DMS 273 treated with DMSO at 0.1 percent for 48 hours (cell line): ENCODE results near the gene TRAF6.
"Not testable (repeated sequence)": the region's sequence is repeated elsewhere in the genome, so short reads cannot be mapped to it uniquely, and the experiment has no call there.

Experiments
- DNase-seq: peaks from one replicate; lab custom pipeline; 2025; lab: John Stamatoyannopoulos, UW

Gene TRAF6, protein sequence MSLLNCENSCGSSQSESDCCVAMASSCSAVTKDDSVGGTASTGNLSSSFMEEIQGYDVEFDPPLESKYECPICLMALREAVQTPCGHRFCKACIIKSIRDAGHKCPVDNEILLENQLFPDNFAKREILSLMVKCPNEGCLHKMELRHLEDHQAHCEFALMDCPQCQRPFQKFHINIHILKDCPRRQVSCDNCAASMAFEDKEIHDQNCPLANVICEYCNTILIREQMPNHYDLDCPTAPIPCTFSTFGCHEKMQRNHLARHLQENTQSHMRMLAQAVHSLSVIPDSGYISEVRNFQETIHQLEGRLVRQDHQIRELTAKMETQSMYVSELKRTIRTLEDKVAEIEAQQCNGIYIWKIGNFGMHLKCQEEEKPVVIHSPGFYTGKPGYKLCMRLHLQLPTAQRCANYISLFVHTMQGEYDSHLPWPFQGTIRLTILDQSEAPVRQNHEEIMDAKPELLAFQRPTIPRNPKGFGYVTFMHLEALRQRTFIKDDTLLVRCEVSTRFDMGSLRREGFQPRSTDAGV

DNA sequence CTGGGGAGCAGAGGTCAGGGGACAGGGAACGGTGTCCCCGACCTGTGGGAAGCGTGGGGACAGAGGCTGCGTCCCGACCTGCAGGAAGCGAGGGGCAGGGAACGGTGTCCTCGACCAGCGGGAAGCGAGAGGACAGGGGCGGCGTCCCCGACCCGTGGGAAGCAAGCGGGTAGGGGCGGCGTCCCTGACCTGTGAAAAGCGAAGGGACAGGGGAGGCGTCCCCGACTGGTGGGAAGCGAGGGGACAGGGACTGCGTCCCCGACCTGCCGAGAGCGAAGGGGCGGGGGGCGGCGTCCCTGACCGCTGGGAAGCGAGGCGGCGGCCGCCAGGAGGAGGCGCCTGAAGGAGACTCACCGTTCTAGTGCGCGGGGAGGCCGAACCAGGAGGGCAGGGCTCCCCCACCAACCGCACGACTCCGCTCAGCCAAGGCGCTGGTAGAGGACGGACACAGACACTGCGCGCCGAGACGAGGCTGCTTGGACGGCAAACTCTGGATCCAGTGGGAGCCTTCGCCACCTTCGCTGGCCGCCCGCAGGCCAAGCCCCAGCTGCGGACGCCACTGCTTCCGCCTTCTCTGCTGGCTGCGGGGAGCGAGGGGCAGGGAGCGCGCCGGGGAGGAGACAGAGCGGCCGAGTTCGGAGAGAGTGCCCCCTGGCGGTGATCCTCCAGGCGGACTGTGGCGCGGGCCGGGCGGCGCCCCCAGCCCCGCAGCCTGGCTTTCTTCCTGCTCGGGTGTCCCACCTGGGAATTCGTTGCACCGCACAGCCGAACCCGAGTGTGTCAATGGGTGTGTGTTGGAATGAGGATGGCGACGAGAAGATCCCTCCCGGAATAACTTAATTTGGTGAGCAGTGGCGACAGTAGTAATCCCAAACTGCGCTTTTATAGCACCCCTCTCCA, at the start of gene TRAF6:
Gene TRAF6 (minus strand): TSS at position 579 of the 900 bp plus-strand sequence. CDS start 8,757 bp downstream, outside the sequence.
- DNase-seq = peak; percentile 30

DNA sequence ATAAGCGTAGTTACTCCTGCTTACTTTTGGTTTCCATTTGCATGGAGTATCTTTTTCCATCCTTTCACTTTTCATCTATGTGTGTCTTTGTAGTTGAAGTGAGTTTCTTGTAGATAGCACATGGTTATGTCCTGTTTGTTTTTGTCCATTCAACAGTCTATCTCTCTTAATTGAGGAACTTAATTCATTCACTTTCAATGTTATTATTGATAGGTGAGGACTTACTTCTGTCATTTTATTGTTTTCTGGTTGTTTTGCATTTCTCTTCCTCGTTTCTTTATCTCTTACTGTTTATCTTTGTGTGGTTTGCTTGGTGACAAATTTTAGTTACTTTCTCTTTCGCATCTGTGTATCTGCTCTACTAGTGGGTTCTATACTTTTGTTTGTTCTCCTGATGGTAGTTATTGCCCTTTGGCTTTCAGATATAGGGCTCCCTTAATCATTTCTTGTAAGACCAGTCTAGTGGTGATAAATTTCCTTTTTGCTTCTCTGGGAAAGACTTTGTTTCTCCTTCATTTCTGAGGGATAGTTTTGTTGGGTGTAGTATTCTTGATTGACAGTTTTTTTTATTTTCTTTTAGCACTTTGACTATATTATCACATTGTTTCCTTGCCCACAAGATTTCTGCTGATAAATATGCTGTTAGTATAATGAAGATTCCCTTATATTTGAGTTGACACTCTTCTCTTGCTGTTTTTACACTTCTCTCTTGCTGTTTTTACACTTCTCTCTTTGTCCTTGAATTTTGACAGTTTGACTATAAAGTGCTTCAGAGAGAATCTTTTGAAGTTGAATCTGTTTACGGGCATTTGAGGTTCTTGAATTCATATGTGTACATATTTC, 48.7 kb upstream of the TRAF6 start:
- no peak for DNase-seq

DNA sequence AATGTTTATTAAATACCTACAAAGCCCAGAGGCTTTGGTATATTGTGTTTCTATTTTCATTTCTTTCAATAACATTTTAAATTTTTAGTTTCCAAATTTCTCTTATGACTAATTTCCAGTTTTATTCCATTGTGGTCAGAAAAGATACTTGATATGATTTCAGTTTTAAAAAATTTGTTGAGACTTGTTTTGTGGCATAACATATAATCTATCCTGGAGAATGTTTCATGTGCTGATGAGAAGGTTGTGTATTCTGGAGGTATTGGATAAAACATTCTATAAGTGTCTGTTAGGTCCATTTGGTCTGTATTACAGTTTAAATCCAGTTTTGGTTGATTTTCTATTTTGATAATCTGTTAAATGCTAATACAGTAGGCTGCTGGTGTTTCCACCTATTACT, 47.9 kb upstream of the TRAF6 start:
- DNase-seq = no peak

DNA sequence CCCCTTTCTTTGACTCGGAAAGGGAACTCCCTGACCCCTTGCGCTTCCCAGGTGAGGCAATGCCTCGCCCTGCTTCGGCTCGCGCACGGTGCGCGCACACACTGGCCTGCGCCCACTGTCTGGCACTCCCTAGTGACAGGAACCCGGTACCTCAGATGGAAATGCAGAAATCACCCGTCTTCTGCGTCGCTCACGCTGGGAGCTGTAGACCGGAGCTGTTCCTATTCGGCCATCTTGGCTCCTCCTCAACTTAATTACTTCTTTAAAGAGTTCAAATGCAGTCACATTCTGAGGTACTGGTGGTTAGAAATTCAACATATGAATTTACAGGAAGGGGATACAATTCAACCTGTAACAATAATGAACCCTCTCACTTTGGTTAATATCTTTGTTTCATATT, 47.3 kb upstream of the TRAF6 start:
- DNase-seq = not testable (repeated sequence)

DNA sequence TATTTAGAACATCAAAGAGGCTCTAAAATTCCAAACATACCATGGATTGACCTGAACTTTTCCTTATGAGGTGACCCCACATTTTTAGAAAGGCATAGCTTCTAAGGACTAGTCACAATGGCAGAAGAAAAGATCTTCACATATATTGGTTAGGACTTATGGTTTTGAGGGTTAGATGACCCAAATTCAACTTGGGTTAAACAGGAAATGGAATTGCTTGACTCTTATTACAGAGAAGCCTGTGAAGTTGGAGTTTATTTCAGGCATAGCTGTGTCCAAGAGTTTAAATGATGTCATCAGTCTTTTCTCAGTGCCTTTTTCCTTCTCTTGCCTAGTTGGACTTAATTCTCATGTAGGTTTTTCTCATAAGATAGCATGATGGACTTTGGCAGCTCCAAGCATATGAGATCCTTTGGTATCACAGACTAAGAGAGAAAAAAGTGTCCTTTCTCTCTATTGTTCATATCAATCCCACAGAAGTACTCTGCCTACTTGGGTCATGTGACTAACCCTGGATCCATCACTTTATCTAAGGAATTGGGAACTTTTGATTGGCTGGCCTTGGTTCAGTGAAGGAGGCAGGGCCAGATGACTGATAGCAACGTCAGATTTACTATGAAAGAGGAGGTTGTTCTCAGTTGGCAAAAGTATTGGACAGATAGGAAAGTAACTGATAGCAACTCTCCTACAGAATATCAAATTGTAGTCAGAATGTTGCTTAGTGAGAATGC, 40.5 kb upstream of the TRAF6 start:
- no peak for DNase-seq

DNA sequence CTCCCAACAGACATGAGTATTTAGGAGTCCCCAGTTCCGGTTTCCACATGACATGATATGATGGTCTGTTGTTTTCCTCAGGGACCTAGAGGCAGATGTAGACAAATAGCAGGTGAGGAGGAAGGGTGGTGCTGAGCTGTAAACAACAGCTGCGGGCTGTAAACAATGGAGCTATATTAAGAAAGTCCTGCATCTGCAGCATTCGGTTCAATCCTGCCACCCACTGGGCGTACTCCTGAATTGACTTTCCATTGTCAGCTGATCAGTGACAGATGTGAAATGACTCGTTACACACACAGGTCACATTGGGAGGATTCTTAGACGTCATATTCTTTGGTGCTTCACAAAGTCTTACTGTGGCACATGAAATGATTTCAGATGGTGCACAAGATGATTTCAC, 30.9 kb upstream of the TRAF6 start:
- no peak for DNase-seq

DNA sequence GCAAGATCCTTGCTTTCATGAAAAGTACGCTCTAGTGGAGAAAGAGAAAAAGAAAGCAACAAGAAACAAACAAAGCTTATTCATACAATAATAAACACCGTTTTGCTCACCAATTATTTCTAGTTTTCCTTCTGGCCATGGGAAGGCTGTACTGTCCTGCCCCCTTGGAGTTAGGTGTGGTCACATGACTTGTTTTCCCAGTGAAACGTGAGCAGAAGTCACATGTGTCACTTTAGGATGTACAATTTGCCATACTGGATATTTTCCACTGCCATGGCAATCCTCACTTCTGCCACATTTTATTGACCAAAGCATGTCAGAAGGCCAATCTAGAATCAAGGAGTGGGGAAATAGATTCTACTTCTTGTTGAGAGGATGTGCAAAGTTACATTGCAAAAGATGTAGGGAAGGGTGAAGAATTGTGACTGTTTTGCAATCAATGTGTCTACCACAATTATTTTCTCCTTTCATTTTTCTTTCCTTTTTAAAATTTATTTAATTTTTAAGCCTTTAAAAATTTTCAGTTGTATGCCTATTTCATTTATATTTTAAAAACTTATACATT, 24.3 kb upstream of the TRAF6 start:
- no peak for DNase-seq

DNA sequence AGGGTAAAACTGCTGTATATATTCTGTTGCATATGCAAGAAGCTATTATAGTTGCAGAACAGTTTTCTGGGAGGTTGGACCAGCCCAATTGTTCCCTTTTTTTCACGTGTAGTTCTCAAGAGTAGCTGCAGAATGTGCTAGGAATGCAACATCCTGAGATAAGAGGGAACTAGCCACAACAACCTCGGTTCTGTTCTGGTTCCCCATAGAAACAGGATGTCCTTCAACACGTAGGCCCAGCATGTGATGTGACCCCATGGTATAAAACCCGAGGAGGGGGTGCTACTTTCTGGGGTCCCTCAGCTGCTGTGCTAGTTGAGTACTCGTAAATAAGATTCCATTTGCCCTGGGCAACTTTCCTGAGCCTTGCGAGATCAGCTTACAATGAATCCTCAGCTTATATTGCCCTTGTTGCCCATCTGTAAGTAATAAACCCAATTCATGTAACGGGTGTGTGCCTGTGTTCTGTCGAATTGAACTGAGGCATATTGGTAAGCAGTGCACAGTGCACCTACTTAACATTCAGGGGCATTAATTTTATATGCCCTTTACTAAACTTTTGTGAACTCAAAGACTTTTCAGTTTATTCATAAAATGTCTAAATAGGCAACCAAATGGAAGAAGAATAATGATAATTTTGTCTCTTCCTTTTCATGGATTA, 23.0 kb upstream of the TRAF6 start:
- no peak for DNase-seq

DNA sequence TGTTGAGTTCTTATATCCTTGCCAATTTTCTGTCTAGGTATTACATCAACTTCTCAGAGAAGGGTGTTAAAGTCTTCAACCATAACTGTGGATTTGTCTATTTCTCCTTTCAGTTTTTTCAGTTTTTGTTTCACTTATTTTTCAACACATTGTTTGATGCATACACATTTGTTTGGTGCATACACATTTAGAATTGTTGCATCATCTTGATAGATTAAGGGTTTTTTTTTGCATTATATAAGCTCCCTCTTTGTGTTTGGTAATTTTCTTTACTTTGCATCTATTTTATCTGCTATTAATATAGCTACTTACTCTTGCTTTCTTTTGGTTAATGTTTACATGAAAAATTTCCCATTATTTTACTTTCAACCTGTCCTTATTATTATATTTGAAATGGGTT, 20.8 kb upstream of the TRAF6 start:
- DNase-seq = no peak

DNA sequence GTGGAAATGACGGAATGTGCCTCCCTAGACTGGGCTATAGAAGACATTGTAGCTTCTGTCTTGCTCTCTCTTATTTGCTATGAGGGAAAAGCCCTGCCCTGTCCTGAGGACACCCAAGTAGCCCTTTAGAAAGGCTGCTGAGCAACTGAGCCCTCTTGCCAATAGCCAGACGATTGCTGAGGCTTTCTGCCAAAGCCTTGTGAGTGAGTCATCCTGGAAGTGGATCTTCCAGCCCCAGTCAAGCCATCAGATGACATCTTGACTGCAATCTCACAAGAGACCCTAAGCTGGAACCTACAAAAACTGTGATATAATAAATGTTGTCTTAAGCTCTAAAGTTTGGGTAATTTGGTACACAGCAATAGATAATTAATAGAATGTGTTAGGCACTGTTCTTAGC, 3.9 kb upstream of the TRAF6 start:
- DNase-seq = no peak

DNA sequence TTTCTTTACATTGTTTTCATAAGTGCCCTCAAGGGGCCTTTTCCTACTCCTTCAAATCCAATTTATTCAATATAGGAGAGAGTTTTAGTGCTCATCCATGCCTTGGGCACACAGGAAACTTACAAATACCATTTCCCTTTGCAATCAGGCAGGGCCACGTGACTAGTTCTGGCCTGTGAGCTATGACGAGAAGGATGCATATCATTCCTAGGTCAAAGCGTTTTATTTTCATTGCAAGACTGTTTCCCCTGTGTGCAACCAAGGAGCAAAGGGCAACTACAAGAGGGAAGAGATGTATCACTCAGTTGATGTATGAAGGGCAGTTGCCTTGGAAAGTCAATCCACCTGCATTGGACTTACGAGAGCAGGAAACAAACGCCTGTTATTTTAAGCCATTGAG, 1.9 kb upstream of the TRAF6 start:
- no peak for DNase-seq

DNA sequence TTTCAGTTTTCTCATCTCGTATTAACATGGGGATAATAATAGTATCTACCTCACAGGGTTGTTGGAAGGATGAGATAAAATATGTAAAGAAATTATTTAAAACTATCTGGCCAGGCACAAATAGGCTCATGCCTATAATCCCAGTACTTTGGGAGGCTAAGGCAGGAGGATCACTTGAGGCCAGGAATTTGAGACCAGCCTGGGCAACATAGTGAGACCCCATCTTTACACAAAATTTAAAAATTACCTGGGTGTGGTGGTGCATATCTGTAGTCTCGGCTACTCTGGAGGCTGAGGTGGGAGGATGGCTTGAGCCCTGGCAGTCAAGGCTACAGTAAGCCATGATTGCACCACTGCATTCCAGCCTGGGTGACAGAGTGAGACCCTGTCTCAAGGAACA, 990 bp upstream of the TRAF6 start:
- not testable (repeated sequence) for DNase-seq

DNA sequence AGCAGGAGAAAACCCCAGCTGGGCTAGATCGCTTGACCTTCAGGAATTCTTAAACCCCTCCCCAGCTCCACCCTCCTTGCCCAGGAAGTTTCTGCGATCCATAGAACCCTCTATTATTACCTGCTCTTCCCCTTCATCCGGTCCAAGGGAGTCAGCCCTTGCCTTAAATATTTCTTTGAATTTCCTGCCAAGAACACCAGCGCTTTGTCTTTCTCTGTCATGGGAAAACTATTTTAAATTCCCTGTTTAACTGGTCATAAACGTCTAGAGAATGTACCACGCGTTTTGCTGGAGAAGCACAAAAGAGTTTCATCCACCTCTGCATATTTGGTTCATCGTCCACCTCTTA, 496 bp upstream of the TRAF6 start:
- DNase-seq = no peak

DNA sequence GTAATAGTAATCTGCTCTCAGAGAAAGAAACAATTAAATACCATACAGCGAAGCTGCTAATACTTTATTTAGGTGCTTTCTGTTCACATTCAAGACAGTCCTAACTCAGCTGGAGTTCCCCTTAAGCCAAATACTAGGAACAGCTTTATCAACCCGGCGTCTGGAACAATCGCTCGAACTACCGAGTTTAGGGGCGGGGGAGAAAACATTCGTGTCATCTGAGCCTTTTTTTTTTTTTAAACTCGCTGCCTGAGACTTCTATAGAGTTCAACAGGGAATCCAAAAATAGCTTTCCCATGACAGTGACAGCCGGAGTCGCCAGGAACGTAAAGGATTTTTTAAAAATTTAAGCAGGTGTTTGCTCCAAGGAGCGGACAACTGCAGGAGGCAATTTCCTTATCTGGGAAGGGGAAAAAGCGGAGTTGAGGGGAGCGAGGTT, 852 bp downstream of the TRAF6 start:
- DNase-seq = no peak

DNA sequence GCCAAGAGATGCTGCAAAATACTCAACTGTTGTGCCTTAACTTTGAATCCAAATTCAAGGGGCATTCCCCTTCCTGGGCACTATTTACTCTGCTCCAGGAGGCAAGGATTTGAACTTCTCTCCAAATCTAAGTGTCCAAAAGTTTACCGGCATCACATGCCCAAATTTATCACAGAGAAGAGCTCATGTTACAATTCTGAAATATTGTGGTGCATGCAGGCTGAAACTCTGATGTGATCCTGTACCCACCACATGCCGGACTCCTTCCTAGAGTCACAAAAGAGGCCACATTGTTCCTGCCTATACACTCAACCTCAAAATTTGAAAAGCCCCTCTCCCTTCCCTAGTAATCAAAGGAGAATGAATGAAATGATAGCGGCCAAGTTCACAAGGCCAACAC, 1.3 kb downstream of the TRAF6 start:
- no peak for DNase-seq

DNA sequence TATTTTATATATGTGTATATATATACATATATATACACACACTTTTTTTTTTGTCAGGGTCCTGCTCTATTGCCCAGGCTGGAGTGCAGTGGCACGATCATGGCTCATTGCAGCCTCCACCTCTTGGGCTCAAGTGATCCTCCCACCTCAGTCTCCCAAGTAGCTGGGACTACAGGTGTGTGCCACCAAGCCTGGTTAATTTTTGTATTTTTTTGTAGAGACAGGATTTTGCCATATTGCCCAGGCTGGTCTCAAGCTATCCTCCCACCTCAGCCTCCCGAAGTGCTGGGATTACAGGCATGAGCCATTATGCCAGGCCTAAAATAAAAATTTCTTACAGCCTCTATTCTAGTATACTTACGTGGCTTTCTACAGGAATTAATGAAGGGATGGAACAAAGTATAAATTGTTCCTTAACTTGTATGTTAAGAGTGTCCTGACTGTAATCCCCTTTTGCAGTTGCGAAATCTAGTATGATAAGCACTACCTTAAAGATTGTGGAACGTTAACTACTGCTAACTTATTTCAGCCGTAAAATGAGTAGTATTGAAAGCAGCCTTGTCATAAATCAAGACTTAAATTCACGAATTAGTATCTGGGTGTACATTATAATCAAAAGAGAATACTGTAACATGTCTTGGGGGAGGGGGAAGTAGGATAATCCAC, 2.1 kb downstream of the TRAF6 start:
- DNase-seq = no peak

DNA sequence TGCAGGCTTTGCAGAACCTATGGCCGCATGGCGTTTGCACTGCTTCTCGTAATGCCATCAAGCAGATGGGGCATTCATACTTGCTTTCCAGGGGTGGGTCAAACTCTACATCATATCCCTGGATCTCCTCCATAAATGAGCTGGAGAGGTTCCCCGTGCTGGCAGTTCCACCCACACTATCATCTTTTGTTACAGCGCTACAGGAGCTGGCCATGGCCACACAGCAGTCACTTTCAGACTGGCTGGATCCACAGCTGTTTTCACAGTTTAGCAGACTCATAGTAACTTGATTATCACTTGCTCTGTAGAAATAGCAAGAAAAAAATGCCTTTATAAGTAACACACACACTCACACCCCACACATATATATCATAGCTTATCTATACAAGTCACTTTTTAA, 8.8 kb downstream of the TRAF6 start:
- DNase-seq = no peak

DNA sequence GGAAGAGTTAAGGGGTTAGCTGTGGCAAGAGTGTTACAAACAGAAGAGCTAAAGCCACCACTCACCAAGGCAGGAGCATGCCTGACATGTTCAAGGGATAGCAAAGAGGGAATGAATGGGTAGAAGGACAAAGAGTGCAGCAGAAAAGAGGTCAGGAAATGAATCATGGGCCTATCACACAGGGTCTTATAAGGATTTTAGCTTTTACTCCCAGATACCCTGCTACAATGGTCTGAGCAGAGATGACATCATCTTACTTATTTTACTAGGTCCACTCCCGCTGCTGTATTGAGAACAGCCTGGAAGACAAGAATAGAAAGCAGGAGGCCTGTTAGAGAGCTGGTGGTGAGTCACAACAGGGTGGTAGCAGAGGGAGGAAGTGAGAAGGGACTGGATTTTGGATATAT, 9.8 kb downstream of the TRAF6 start:
- no peak for DNase-seq

DNA sequence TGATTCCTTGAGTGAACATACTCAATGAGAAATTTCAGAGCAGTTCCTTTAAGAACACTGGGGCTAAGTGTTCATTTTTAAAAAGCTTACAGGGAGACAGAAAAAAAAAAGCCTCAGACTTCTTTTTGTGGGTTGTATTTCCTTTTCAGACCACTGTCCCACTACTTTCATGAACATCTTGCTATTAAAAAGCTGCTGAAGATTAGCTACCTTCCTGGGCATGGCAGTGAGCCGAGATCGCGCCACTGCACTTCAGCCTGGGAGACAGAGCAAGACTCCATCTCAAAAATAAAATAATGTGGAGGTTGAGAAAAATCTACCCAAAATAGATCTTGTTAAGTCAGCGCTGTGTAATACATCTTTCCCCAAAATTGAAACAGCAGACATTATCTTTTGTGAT, 10.8 kb downstream of the TRAF6 start:
- no peak for DNase-seq

DNA sequence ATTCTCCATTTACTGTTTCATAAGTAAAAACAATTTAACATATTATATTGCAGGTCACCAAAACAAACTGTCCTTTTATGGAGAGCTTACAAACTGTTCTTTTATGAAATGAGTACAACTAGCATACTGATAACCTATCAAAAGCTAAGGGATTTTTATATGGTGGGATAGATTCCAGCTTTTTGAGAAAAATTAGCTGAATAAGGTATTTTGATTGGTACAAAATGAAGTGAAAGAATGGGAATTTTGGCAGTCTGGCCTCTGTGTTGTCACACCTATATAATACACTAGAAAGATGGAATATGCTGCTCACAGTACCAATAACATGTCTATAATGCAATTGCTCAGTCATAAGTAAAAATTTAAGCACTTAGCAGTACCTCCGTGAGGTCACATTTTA, 11.4 kb downstream of the TRAF6 start:
- no peak for DNase-seq
